T-helper 17 cell (primary cell): ENCODE results near the gene TWNK. TPM values are rescaled to one million over a fixed set of nuclear protein-coding genes. Genes with fewer than 3 reads are reported as not detected.
"Not testable (repeated sequence)": the region's sequence is repeated elsewhere in the genome, so short reads cannot be mapped to it uniquely, and the experiment has no call there.

Experiments
- ATAC-seq: fragments of 150-1000 bp; cut with Tn5 transposase; 2 replicates; pipeline ENCODE4 v1.10.0; 2021; ENCODE audit warnings: mild to moderate bottlenecking, moderate library complexity
- DNase-seq, 3 donors: peaks; one replicate each; pipeline versions ENCODE4 v3.0.0 to v3.0.0-alpha.2; 2020 to 2021
- H3K9me3 ChIP-seq: one replicate; pipeline ENCODE4 v1.7.0; 2013; ENCODE audit warnings: low read length, mild to moderate bottlenecking; ENCODE audit not compliant: control insufficient read depth, poor library complexity, severe bottlenecking
- H3K27ac Mint-ChIP-seq: one replicate; pipeline ENCODE4 v1.8.0; 2022; ENCODE audit warnings: mild to moderate bottlenecking, moderate library complexity, mixed read lengths
- H3K27me3 Mint-ChIP-seq: one replicate; pipeline ENCODE4 v1.8.0; 2022; ENCODE audit warnings: mixed read lengths
- H3K36me3 Mint-ChIP-seq: one replicate; pipeline ENCODE4 v1.8.0; 2022; ENCODE audit warnings: low read depth, mixed read lengths
- H3K4me1 Mint-ChIP-seq: one replicate; pipeline ENCODE4 v1.8.0; 2022; ENCODE audit warnings: mild to moderate bottlenecking, mixed read lengths
- H3K4me3 Mint-ChIP-seq: one replicate; pipeline ENCODE4 v1.8.0; 2022; ENCODE audit warnings: mild to moderate bottlenecking, moderate library complexity, mixed read lengths
- total RNA-seq, 4 donors: library from RNA in 2 of 4; stranded (reverse) in 2 of 4; gene quantifications; one replicate each; pipeline ENCODE4 v1.2.3 and lab custom pipeline; 2022 to 2026

TWNK gene
- total RNA-seq, 2 donors from 2014 or later = 3.8 to 5.7 TPM

GRCh38 chr10:101028446-101029337 is 41.3 kb downstream of the TWNK start:
- DNase-seq (no peak), ATAC-seq (no peak)
- H3K4me1 Mint-ChIP-seq = peaks cover 23% of the 10 kb centered on the region
- H3K4me3 Mint-ChIP-seq = no peak overlapping the region
- H3K27me3 Mint-ChIP-seq = peaks cover 12% of the 10 kb centered on the region
- peaks cover 3% of the 10 kb centered on the region for H3K36me3 Mint-ChIP-seq
- no peaks in the 10 kb centered on the region for H3K9me3 ChIP-seq
- H3K27ac Mint-ChIP-seq = no peak overlapping the region

GRCh38 chr10:101029520-101030295 is 42.4 kb downstream of the TWNK start:
- H3K9me3 ChIP-seq = no peaks in the 10 kb centered on the region
- no peak overlapping the region for H3K27ac Mint-ChIP-seq
- peaks cover 12% of the 10 kb centered on the region for H3K27me3 Mint-ChIP-seq
- H3K4me3 Mint-ChIP-seq = no peak overlapping the region
- DNase-seq = no peak
- ATAC-seq = no peak
- H3K36me3 Mint-ChIP-seq = peaks cover 3% of the 10 kb centered on the region
- H3K4me1 Mint-ChIP-seq = peaks cover 24% of the 10 kb centered on the region

- ATAC-seq (no peak), DNase-seq (no peak)
- Mint-ChIP-seq H3K27me3 (peaks cover 12% of the 10 kb centered on the region), H3K4me3 (peak overlapping the region; percentile 97), H3K27ac (peak overlapping the region; percentile 95), H3K36me3 (peaks cover 3% of the 10 kb centered on the region), H3K4me1 (peaks cover 24% of the 10 kb centered on the region)
- no peaks in the 10 kb centered on the region for H3K9me3 ChIP-seq
Measured at GRCh38 chr10:101030496-101031127, 43.3 kb downstream of the TWNK start.

GRCh38 chr10:101031128-101031795 is 43.9 kb downstream of the TWNK start, which contains the start of the genes PDZD7 and SFXN3:
PDZD7 (minus strand) TSS chr10:101031129; CDS start chr10:101030219, 910 bp downstream.
SFXN3 (plus strand) TSS chr10:101031234; CDS start chr10:101034695, 3,461 bp downstream.
- Mint-ChIP-seq H3K27ac (peak within 1 kb of the TSS; percentile 95), H3K4me3 (peak within 1 kb of the TSS; percentile 97), H3K27me3 (peaks cover 12% of the 10 kb centered on the region), H3K36me3 (peaks cover 3% of the 10 kb centered on the region), H3K4me1 (peaks cover 24% of the 10 kb centered on the region)
- DNase-seq = peak; percentile 93 to 97 (median 94)
- peak; percentile 86 for ATAC-seq
- H3K9me3 ChIP-seq = no peaks in the 10 kb centered on the region

- peak; percentile 61 to 80 (median 80) for DNase-seq
- H3K9me3 ChIP-seq = no peaks in the 10 kb centered on the region
- peaks cover 26% of the 10 kb centered on the region for H3K4me1 Mint-ChIP-seq
- peaks cover 3% of the 10 kb centered on the region for H3K36me3 Mint-ChIP-seq
- peak overlapping the region; percentile 95 for H3K27ac Mint-ChIP-seq
- peak overlapping the region; percentile 97 for H3K4me3 Mint-ChIP-seq
- peaks cover 12% of the 10 kb centered on the region for H3K27me3 Mint-ChIP-seq
- ATAC-seq = peak; percentile 68
Measured at GRCh38 chr10:101031796-101032636, 44.7 kb downstream of the TWNK start.

GRCh38 chr10:101032637-101033224 is 45.4 kb downstream of the TWNK start:
- DNase-seq (peak in 1 of 3 donors; percentile 40), ATAC-seq (peak; percentile 14)
- H3K4me3 Mint-ChIP-seq = peak overlapping the region; percentile 97
- peak overlapping the region; percentile 95 for H3K27ac Mint-ChIP-seq
- H3K4me1 Mint-ChIP-seq = peaks cover 26% of the 10 kb centered on the region
- H3K27me3 Mint-ChIP-seq = peaks cover 6% of the 10 kb centered on the region
- peaks cover 3% of the 10 kb centered on the region for H3K36me3 Mint-ChIP-seq
- no peaks in the 10 kb centered on the region for H3K9me3 ChIP-seq

GRCh38 chr10:101033276-101033675 is 45.9 kb downstream of the TWNK start:
- H3K4me1 Mint-ChIP-seq = peaks cover 29% of the 10 kb centered on the region
- H3K36me3 Mint-ChIP-seq = peaks cover 8% of the 10 kb centered on the region
- H3K27me3 Mint-ChIP-seq = peaks cover 4% of the 10 kb centered on the region
- H3K4me3 Mint-ChIP-seq = peak overlapping the region; percentile 15
- no peak for DNase-seq
- H3K9me3 ChIP-seq = no peaks in the 10 kb centered on the region
- peak overlapping the region; percentile 95 for H3K27ac Mint-ChIP-seq
- ATAC-seq = no peak

- H3K4me3 Mint-ChIP-seq, H3K36me3 Mint-ChIP-seq, H3K27me3 Mint-ChIP-seq, ATAC-seq, DNase-seq, H3K9me3 ChIP-seq: not testable (repeated sequence)
- H3K4me1 Mint-ChIP-seq = peaks cover 29% of the 10 kb centered on the region
- H3K27ac Mint-ChIP-seq = peak overlapping the region; percentile 37
Measured at GRCh38 chr10:101034404-101034803, 47.1 kb downstream of the TWNK start.

GRCh38 chr10:101035314-101035713 is 48.0 kb downstream of the TWNK start:
- no peaks in the 10 kb centered on the region for H3K27me3 Mint-ChIP-seq
- peaks cover 29% of the 10 kb centered on the region for H3K4me1 Mint-ChIP-seq
- no peak overlapping the region for H3K27ac Mint-ChIP-seq
- DNase-seq (no peak), ATAC-seq (no peak)
- no peaks in the 10 kb centered on the region for H3K9me3 ChIP-seq
- no peak overlapping the region for H3K4me3 Mint-ChIP-seq
- peaks cover 8% of the 10 kb centered on the region for H3K36me3 Mint-ChIP-seq

GRCh38 chr10:101035916-101036702 is 48.8 kb downstream of the TWNK start:
- DNase-seq (no peak), ATAC-seq (no peak)
- Mint-ChIP-seq H3K27ac (no peak overlapping the region), H3K36me3 (peaks cover 8% of the 10 kb centered on the region), H3K4me1 (peaks cover 27% of the 10 kb centered on the region), H3K27me3 (no peaks in the 10 kb centered on the region), H3K4me3 (no peak overlapping the region)
- H3K9me3 ChIP-seq = no peaks in the 10 kb centered on the region

- H3K27ac Mint-ChIP-seq = no peak overlapping the region
- DNase-seq (no peak), ATAC-seq (no peak)
- no peaks in the 10 kb centered on the region for H3K9me3 ChIP-seq
- peaks cover 22% of the 10 kb centered on the region for H3K4me1 Mint-ChIP-seq
- no peaks in the 10 kb centered on the region for H3K27me3 Mint-ChIP-seq
- H3K36me3 Mint-ChIP-seq = peaks cover 8% of the 10 kb centered on the region
- H3K4me3 Mint-ChIP-seq = no peak overlapping the region
Measured at GRCh38 chr10:101036726-101037125, 49.4 kb downstream of the TWNK start.
